Body of pancreas (tissue), 4 donors: ENCODE data around the gene TRAPPC2L. TPM values are rescaled to one million over a fixed set of nuclear protein-coding genes. Genes with fewer than 3 reads are reported as not detected.
"Not testable (repeated sequence)": the region's sequence is repeated elsewhere in the genome, so short reads cannot be mapped to it uniquely, and the experiment has no call there.

Source experiments
- ATAC-seq: fragments of 150-250 bp; one replicate; pipeline ENCODE4 v1.9.1; 2016
- DNase-seq, 4 donors: peaks; one replicate each; pipeline ENCODE4 v3.0.0-alpha.2; 2019
- H3K27ac ChIP-seq, 4 donors: fragments of 200-600 bp; sonication (generic); 1 replicate in 3 of 4; 2 replicates in 1 of 4; pipeline versions ENCODE4 v1.5.1 to v1.6.1; 2016 to 2019; ENCODE audit warnings: mild to moderate bottlenecking in 1 of 4, mixed read lengths in 1 of 4, moderate library complexity in 1 of 4
- H3K27me3 ChIP-seq, 2 donors: fragments of 200-600 bp; sonication (generic); one replicate each; pipeline ENCODE4 v1.6.0; 2016; ENCODE audit warnings: mild to moderate bottlenecking in 1 of 2
- H3K36me3 ChIP-seq, 2 donors: fragments of 200-600 bp; sonication (generic); replicated peaks in 1 of 2; 2 replicates each; pipeline ENCODE4 v1.5.1; 2016; ENCODE audit warnings: low read depth in 2 of 2; ENCODE audit not compliant: insufficient read depth in 1 of 2
- H3K4me1 ChIP-seq: fragments of 200-600 bp; sonication (generic); one replicate; pipeline ENCODE4 v1.6.0; 2016
- H3K4me3 ChIP-seq, 2 donors: fragments of 200-600 bp; sonication (generic); 1 replicate in 1 of 2; 2 replicates in 1 of 2; pipeline ENCODE4 v1.5.1; 2016 to 2019
- H3K9me3 ChIP-seq, 3 donors: fragments of 200-600 bp; sonication (generic); 1 replicate in 2 of 3; 2 replicates in 1 of 3; pipeline ENCODE4 v1.5.1; 2016
- CTCF ChIP-seq, 7 experiments: fragments of 450-650 bp in 4 of 7; fragments of 200-600 bp in 3 of 7; sonication (generic) in 3 of 7; IDR thresholded peaks; one replicate each; pipeline ENCODE4 v1.5.1; 2016 to 2019; ENCODE audit warnings: antibody characterized with exemption in 7 of 7
- POLR2A ChIP-seq, 3 donors: fragments of 450-650 bp; IDR thresholded peaks; one replicate each; pipeline ENCODE4 v1.6.1; 2016; ENCODE audit warnings: antibody characterized with exemption in 3 of 3, mild to moderate bottlenecking in 2 of 3
- WGBS, 2 donors: methylation state at CpG; one replicate each; pipeline ENCODE4 v1.1.5; 2017; 5-methylcytosine and 5-hydroxymethylcytosine counted together
- intact Hi-C: fragments of 100-400 bp; cut with DNase I; formaldehyde crosslinking; loops from one replicate; pipeline ENCODE4 v1.15.1; 2023
- total RNA-seq, 2 donors: library from RNA; depleted of rRNA; stranded (reverse); fragments of >200 nt; gene quantifications; one replicate each; pipeline ENCODE4 v1.1.0, GENCODE V29; 2016

Gene TRAPPC2L
- total RNA-seq, 2 donors from 2014 or later: 7.6 to 35.5 TPM

- DNase-seq (no peak), ATAC-seq (no peak)
- no peak for TF ChIP-seq CTCF (IDR thresholded peaks at IDR 0.05)
- intact Hi-C loops: no loop called here
- H3K36me3 ChIP-seq: peaks cover 0 to 2% of the 10 kb centered on the region in 2 donors
- no peak overlapping the region for H3K27ac ChIP-seq
- WGBS, 2 donors: 95% methylated on average over 12 to 20 of the region's 20 CpGs
- no peaks in the 10 kb centered on the region for H3K9me3 ChIP-seq
- H3K27me3 ChIP-seq: no peaks in the 10 kb centered on the region
- no peak overlapping the region for H3K4me3 ChIP-seq
- no peaks in the 10 kb centered on the region for H3K4me1 ChIP-seq
Measured at GRCh38 chr16:88892065-88892464, 35.1 kb downstream of the TRAPPC2L start.

- Histone ChIP-seq H3K4me1 (no peaks in the 10 kb centered on the region), H3K9me3 (no peaks in the 10 kb centered on the region), H3K27me3 (no peaks in the 10 kb centered on the region), H3K4me3 (no peak overlapping the region), H3K27ac (no peak overlapping the region), H3K36me3 (peaks cover 0 to 2% of the 10 kb centered on the region in 2 donors)
- intact Hi-C loops: no loop called here
- WGBS, 2 donors: 84% methylated on average over 16 of the region's 19 CpGs; no CpG with 5 or more reads in 1 of the 2 donors
- DNase-seq: no peak
- no peak for ATAC-seq
- TF ChIP-seq POLR2A (IDR thresholded peaks at IDR 0.05): no peak
- TF ChIP-seq CTCF (IDR thresholded peaks at IDR 0.05): no peak
Measured at GRCh38 chr16:88893127-88893968, 36.4 kb downstream of the TRAPPC2L start.

GRCh38 chr16:88894266-88894665 is 37.3 kb downstream of the TRAPPC2L start:
- H3K4me3 ChIP-seq, H3K4me1 ChIP-seq, DNase-seq, intact Hi-C loops, H3K9me3 ChIP-seq, H3K36me3 ChIP-seq, H3K27ac ChIP-seq, H3K27me3 ChIP-seq, ATAC-seq: not testable (repeated sequence)
- WGBS, 2 donors: 94 to 100% methylated on average over 3 to 4 of the region's 6 CpGs

GRCh38 chr16:88894681-88895300 is 37.9 kb downstream of the TRAPPC2L start:
- WGBS, 2 donors: 85 to 95% methylated on average over 4 to 19 of the region's 21 CpGs
- H3K9me3 ChIP-seq: no peaks in the 10 kb centered on the region
- H3K36me3 ChIP-seq: peaks cover 0 to 2% of the 10 kb centered on the region in 2 donors
- TF ChIP-seq CTCF (IDR thresholded peaks at IDR 0.05): no peak
- no peak for TF ChIP-seq POLR2A (IDR thresholded peaks at IDR 0.05)
- DNase-seq (no peak), ATAC-seq (no peak)
- H3K27ac ChIP-seq: no peak overlapping the region
- H3K27me3 ChIP-seq: no peaks in the 10 kb centered on the region
- intact Hi-C loops: no loop called here
- H3K4me1 ChIP-seq: no peaks in the 10 kb centered on the region
- no peak overlapping the region for H3K4me3 ChIP-seq

- no peak for DNase-seq
- H3K36me3 ChIP-seq: peaks cover 0 to 2% of the 10 kb centered on the region in 2 donors
- WGBS, 2 donors: 90 to 95% methylated on average over 17 to 22 of the region's 22 CpGs
- no peak for ATAC-seq
- intact Hi-C loops: no loop called here
- no peak overlapping the region for H3K27ac ChIP-seq
- H3K9me3 ChIP-seq: no peaks in the 10 kb centered on the region
- TF ChIP-seq CTCF (IDR thresholded peaks at IDR 0.05) (no peak), POLR2A (IDR thresholded peaks at IDR 0.05) (no peak)
- no peak overlapping the region for H3K4me3 ChIP-seq
- no peaks in the 10 kb centered on the region for H3K4me1 ChIP-seq
- H3K27me3 ChIP-seq: no peaks in the 10 kb centered on the region
Measured at GRCh38 chr16:88895335-88895734, 38.4 kb downstream of the TRAPPC2L start.
